GM18951 (cell line): ENCODE results near the gene NCKAP5.

ENCODE experiments used
- POLR2A ChIP-seq: IDR thresholded peaks from 4 replicates; pipeline ENCODE4 v1.6.1; 2011; ENCODE audit warnings: mild to moderate bottlenecking; ENCODE audit not compliant: insufficient read length, insufficient read depth; ENCODE audit errors: extremely low read depth
- in situ Hi-C: fragments of 300-500 bp; cut with MboI; formaldehyde crosslinking; loops from one replicate; pipeline ENCODE4 v1.12.0; 2022; ENCODE audit warnings: low sequenced_read_pairs, mixed read lengths, inconsistent platforms; ENCODE audit not compliant: unreplicated experiment

NCKAP5 gene

GRCh38 chr2:133312038-133312729 lies 256.1 kb downstream of the NCKAP5 start:
- in situ Hi-C loops: no loop called here
- no peak for TF ChIP-seq POLR2A

- in situ Hi-C loops: no loop called here
- TF ChIP-seq POLR2A: no peak
Observed at GRCh38 chr2:133306236-133306635, 262.0 kb downstream of the NCKAP5 start.

GRCh38 chr2:133304344-133304743 lies 263.9 kb downstream of the NCKAP5 start:
- in situ Hi-C loops: no loop called here
- no peak for TF ChIP-seq POLR2A

DNA sequence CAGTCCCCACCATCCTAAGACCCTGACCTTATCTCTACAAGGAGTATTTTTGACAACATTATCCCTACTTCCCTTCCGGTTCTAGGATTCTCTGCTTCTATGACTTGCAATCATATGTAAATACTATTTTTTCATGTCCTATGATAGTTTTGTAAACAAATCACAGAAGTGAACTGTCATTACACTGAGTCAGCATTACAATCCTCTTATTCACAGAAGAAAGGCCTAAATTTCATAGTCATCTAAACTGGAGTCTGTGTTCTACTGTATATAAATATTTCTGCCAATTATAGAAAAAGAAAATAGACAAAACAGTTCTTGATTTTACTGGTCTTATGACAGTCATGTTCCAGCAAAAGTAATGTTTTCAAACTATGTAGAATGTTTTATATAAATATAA lies 265.1 kb downstream of the NCKAP5 start:
- TF ChIP-seq POLR2A: no peak
- in situ Hi-C loops: no loop called here

- no peak for TF ChIP-seq POLR2A
- in situ Hi-C loops: no loop called here
Observed at GRCh38 chr2:133296401-133296800, 271.9 kb downstream of the NCKAP5 start.

DNA sequence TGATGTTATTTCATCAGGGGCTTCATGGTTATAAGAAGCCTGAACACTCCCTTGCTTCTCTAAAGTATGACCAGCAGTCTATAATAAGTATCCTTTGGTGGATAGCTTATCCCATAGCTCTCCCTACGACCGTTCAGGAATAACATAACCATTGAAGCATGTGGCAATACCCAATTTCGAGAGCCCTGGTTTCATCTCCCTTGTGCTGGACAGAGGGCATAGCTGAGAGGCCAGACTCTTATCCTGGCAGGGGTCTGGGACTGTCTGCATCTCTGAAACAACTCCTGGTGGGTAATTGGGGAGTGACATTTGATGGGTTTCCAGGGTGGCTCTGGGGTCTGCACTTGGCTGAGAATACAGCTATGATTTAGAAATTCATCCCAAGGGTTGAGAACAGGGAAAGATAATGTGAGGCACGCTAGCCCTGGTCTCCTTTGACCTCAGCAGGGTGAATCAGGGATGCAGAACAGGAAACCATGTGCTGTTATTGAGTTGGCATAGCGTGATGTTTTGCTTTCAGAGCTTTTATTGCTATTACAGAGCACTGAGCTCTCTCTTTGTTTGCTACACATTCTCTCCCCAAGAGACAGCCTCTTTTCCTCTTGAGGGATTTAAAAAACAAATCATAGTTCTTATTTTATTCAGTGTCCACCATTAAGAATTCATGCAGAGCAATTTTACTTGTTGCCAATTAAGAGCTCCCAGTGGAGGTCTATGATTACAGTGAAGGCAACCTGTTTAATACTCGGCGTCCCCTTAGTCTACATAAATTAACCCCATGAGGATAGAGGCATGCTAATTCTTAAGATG lies 274.5 kb downstream of the NCKAP5 start:
- in situ Hi-C loops: no loop called here
- TF ChIP-seq POLR2A: no peak

DNA sequence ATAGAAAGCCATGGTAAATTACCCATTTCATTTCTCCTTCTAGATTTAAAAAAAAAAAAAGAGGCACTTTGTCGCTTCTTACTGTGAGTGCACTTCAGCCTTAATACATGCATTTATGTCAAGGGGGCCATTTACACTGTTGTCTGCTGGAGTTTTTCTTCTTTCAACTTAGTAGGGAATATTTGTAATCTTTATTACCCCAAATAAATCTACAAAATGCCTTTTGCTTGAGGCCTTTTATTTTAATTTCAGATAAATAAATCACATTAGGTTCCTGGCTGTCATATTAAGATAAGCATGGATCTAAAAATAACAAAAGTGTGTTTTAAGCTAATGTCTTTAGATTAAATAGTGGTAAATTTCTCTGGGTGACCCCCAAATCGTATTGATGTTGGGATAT lies 276.0 kb downstream of the NCKAP5 start:
- in situ Hi-C loops: no loop called here
- no peak for TF ChIP-seq POLR2A

DNA sequence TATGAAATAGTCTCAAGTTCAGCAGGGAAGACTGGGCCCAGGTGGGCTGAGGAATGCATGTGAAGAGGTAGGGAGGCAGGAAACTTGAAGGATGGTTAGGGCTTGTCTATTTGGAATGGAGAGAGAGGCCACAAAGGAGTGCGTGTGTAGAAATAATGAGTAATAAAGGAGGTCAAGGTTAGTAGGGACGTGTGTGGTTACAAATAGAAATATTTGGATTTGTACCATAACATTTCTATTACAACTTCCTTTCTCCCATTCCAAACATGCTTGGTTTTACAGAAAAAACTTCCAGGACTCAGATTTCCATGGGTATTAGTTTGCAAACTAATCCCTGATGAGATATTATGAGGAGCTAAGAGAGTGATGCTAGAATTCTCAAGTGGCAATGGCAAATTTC lies 280.6 kb downstream of the NCKAP5 start:
- in situ Hi-C loops: no loop called here
- no peak for TF ChIP-seq POLR2A

- no peak for TF ChIP-seq POLR2A
- in situ Hi-C loops: no loop called here
Observed at GRCh38 chr2:133286326-133286922, 281.8 kb downstream of the NCKAP5 start.

DNA sequence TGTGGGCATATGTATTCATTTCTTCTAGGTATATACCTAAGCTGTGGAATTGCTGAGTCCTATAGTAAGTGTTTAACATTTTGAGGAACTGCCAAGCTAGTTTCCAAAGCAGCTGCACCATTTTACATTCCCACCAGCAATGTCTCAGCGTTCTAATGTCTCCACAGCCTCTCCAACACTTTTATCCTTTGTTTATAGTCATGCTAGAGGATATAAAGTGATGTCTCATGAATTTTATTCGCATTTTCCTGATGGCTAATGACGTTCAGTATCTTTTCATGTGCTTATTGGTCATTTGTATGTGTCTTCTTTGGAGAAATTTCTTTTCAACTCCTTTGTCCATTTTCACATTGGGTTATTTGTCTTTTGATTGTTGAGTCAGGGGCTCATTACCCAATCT lies 295.2 kb downstream of the NCKAP5 start:
- no peak for TF ChIP-seq POLR2A
- in situ Hi-C loops: no loop called here

DNA sequence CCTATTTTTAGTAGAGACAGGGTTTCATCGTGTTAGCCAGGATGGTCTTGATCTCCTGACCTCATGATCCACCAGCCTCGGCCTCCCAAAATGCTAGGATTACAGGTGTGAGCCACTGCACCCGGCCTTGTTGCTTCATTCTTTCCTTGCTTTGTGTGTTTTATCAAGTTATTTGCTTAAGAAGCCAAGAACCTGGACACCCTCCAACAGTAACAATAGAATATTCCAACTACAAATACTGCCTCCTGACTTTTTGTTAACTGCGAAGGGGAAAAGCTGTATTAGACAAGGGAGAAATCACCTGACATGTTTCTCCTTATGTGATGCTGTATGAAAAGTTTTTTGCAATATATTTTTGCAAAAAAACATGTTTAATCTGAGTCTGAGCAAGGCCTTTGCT lies 297.2 kb downstream of the NCKAP5 start:
- in situ Hi-C loops: no loop called here
- TF ChIP-seq POLR2A: no peak

DNA sequence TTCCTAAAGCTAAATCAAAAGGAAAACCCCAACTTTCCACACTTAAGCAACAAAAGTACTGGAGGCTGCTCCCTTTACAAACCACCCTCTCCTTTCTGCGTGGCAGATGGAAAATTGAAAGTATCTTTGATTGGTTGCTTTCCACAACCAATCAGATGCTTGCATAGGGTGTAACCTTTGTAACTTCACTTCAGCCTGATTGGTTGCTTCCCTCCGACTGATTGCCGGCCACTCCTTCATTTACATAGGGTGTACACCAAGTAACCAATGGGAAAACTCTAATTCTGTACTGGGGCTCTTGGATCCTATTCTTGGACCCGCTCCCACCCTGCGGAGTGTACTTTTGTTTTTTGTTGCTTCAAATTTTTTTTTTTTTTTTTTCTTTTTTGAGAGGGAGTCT lies 297.7 kb downstream of the NCKAP5 start:
- no peak for TF ChIP-seq POLR2A
- in situ Hi-C loops: no loop called here

GRCh38 chr2:133266926-133267590 lies 301.2 kb downstream of the NCKAP5 start:
- in situ Hi-C loops: no loop called here
- TF ChIP-seq POLR2A: no peak
